Ishikawa (cell line): ENCODE measurements around the gene OMA1.

Source experiments
- CEBPB ChIP-seq: IDR thresholded peaks from 2 replicates; pipeline ENCODE4 v1.6.1; 2012
- CREB1 ChIP-seq: IDR thresholded peaks from 2 replicates; pipeline ENCODE4 v1.6.1; 2012; ENCODE audit warnings: low read depth
- EGR1 ChIP-seq: IDR thresholded peaks from 2 replicates; pipeline ENCODE4 v1.6.1; 2012
- EP300 ChIP-seq: IDR thresholded peaks from 2 replicates; pipeline ENCODE4 v1.6.1; 2012; ENCODE audit warnings: borderline replicate concordance
- FOXM1 ChIP-seq: IDR thresholded peaks from 2 replicates; pipeline ENCODE4 v1.6.1; 2012; ENCODE audit warnings: low read depth, borderline replicate concordance
- NFIC ChIP-seq: IDR thresholded peaks from 2 replicates; pipeline ENCODE4 v1.6.1; 2012
- RAD21 ChIP-seq: IDR thresholded peaks from 2 replicates; pipeline ENCODE4 v1.6.1; 2012; ENCODE audit warnings: low read depth
- TAF1 ChIP-seq: IDR thresholded peaks from 2 replicates; pipeline ENCODE4 v1.6.1; 2012; ENCODE audit warnings: low read depth, mild to moderate bottlenecking
- TCF12 ChIP-seq: IDR thresholded peaks from 2 replicates; pipeline ENCODE4 v1.6.1; 2012; ENCODE audit warnings: low read depth
- TEAD4 ChIP-seq: IDR thresholded peaks from 2 replicates; pipeline ENCODE4 v1.6.1; 2012
- YY1 ChIP-seq: IDR thresholded peaks from 2 replicates; pipeline ENCODE4 v1.6.1; 2012; ENCODE audit warnings: low read depth
- ZBTB7A ChIP-seq: IDR thresholded peaks from 2 replicates; pipeline ENCODE4 v1.6.1; 2012; ENCODE audit warnings: low read depth
- TF ChIP-seq, protein P1 (sequence below): IDR thresholded peaks from 2 replicates; pipeline ENCODE4 v1.6.1; 2012; ENCODE audit warnings: low read depth, mild to moderate bottlenecking
- TF ChIP-seq, protein P2 (sequence below): IDR thresholded peaks from 2 replicates; pipeline ENCODE4 v1.6.1; 2012
- TF ChIP-seq, protein P3 (sequence below): IDR thresholded peaks from 2 replicates; pipeline ENCODE4 v1.6.1; 2012

The OMA1 gene

DNA sequence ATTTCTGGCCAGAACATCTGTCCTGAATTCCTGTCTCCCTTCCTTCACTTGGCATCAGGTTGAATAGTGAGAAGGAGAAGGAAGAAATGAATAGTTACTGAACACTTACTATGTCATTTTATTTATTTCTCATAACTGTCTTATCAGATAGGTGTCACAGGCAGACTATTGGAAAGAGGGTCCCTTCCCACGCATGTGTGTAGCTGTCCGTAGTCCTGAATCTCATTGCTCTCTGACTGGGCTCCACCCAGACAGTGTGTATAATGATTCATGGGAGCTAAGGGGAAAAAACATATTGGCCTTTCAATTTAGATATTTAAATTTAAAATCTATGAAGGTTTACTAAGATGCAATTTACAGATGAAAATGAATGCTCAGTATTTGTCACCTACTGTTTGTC lies 86.1 kb downstream of the OMA1 start:
- TF ChIP-seq EGR1 (peak; percentile 47; the same call in 1 of the 2 replicates), EP300 (no peak)
- TF ChIP-seq, protein P1, sequence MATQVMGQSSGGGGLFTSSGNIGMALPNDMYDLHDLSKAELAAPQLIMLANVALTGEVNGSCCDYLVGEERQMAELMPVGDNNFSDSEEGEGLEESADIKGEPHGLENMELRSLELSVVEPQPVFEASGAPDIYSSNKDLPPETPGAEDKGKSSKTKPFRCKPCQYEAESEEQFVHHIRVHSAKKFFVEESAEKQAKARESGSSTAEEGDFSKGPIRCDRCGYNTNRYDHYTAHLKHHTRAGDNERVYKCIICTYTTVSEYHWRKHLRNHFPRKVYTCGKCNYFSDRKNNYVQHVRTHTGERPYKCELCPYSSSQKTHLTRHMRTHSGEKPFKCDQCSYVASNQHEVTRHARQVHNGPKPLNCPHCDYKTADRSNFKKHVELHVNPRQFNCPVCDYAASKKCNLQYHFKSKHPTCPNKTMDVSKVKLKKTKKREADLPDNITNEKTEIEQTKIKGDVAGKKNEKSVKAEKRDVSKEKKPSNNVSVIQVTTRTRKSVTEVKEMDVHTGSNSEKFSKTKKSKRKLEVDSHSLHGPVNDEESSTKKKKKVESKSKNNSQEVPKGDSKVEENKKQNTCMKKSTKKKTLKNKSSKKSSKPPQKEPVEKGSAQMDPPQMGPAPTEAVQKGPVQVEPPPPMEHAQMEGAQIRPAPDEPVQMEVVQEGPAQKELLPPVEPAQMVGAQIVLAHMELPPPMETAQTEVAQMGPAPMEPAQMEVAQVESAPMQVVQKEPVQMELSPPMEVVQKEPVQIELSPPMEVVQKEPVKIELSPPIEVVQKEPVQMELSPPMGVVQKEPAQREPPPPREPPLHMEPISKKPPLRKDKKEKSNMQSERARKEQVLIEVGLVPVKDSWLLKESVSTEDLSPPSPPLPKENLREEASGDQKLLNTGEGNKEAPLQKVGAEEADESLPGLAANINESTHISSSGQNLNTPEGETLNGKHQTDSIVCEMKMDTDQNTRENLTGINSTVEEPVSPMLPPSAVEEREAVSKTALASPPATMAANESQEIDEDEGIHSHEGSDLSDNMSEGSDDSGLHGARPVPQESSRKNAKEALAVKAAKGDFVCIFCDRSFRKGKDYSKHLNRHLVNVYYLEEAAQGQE = peak; percentile 88

DNA sequence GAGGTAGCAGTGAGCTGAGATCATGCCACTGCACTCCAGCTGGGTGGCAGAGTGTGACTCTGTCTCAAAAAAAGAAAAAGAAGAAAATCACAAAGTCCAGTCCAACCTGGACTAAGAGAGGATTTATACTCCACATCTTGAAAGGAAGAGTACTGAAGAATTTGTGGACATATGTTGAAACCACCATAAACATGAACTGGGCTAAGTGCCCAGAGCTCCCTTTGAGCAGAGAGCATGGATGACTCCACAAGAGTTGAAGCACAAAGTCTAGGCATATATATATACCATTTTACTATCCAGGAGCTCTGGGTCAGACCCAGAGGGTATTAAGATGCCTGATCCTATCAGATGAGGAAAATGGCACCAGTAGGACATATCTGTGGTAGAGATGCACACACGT lies 86.6 kb downstream of the OMA1 start:
- TF ChIP-seq EGR1 (no peak), TAF1 (no peak), FOXM1 (no peak), NFIC (no peak), RAD21 (no peak), TCF12 (no peak), TEAD4 (no peak), CEBPB (no peak), ZBTB7A (no peak), CREB1 (no peak), YY1 (no peak), EP300 (no peak)
- TF ChIP-seq, protein P2, sequence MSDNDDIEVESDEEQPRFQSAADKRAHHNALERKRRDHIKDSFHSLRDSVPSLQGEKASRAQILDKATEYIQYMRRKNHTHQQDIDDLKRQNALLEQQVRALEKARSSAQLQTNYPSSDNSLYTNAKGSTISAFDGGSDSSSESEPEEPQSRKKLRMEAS = no peak
- TF ChIP-seq, protein P1 = no peak
- TF ChIP-seq, protein P3, sequence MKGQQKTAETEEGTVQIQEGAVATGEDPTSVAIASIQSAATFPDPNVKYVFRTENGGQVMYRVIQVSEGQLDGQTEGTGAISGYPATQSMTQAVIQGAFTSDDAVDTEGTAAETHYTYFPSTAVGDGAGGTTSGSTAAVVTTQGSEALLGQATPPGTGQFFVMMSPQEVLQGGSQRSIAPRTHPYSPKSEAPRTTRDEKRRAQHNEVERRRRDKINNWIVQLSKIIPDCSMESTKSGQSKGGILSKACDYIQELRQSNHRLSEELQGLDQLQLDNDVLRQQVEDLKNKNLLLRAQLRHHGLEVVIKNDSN = no peak

- no peak for TF ChIP-seq EP300
- no peak for TF ChIP-seq NFIC
- TF ChIP-seq FOXM1 = no peak
- TF ChIP-seq TEAD4 = no peak
- TF ChIP-seq, protein P1 = no peak
- TF ChIP-seq YY1 = no peak
Measured at GRCh38 chr1:58457023-58457635, 89.4 kb downstream of the OMA1 start.

- TF ChIP-seq, protein P3 = no peak
- TF ChIP-seq EGR1 (no peak), CEBPB (no peak), NFIC (no peak), EP300 (no peak)
- TF ChIP-seq, protein P1 = no peak
- TF ChIP-seq, protein P2 = no peak
Measured at GRCh38 chr1:58456470-58456869, 90.1 kb downstream of the OMA1 start.
